ENCODE results near the gene UBR4. TPM values are rescaled to one million over a fixed set of nuclear protein-coding genes. Genes with fewer than 3 reads are reported as not detected.

Gene UBR4
- total and polyA plus RNA-seq, 2 experiments from 2014 or later, result 111 to 230 TPM

DNA sequence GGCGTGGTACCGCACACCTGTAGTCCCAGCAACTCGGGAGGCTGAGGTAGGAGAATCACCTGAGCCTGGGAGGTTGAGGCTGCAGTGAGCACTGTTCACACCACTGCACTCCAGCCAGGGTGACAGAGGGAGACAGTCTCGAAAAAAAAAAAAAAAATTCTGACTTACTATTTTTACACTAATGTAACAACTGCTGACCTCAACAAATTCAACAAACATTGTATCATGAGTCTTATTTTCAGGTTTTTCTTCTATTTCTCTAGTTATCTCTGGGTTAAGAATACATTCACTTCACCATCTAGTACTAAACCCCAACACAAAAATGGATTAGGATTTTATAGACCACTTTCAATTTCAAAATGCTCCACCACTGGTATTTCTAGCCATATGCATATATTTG, 72.9 kb downstream of the UBR4 start:
- Histone ChIP-seq H3K4me3 (no peak overlapping the region), H3K27me3 (ENCODE audit: insufficient read depth) (no peaks in the 10 kb centered on the region), H3K36me3 (ENCODE audit: insufficient read depth) (peaks cover 71% of the 10 kb centered on the region), H3K4me1 (ENCODE audit: insufficient read depth) (no peaks in the 10 kb centered on the region), H3K79me2 (replicated peaks; ENCODE audit: insufficient read depth) (peaks cover 9% of the 10 kb centered on the region), H2AFZ (no peak overlapping the region), H3F3A (replicated peaks; ENCODE audit: low read depth) (no peaks in the 10 kb centered on the region), H3K9me2 (ENCODE audit: insufficient read depth) (no peaks in the 10 kb centered on the region), H3K4me2 (no peak overlapping the region), H3K27ac (ENCODE audit: low read depth) (no peak overlapping the region), H4K20me1 (replicated peaks; ENCODE audit: insufficient read depth) (peaks cover 17% of the 10 kb centered on the region; the same call in 1 of the 2 replicates)
- Mint-ChIP-seq H3K4me3 (no peak overlapping the region), H3K36me3 (ENCODE audit: low read depth) (peaks cover 98% of the 10 kb centered on the region), H3K9me3 (peaks cover 16% of the 10 kb centered on the region; the same call in 2 of the 3 replicates), H3K27me3 (ENCODE audit: insufficient read depth, low read depth, poor library complexity) (peaks cover 2% of the 10 kb centered on the region), H3K4me1 (peaks cover 6% of the 10 kb centered on the region), H3K27ac (no peak overlapping the region)
- DNase-seq (ENCODE audit: low spot score) (no peak), ATAC-seq (no peak)
- no peak for TF ChIP-seq EZH2 (IDR thresholded peaks at IDR 0.05; ENCODE audit: low read depth, unreplicated experiment)
- TF ChIP-seq STAT1 (IDR thresholded peaks at IDR 0.05; ENCODE audit: unreplicated experiment), result no peak
- TF ChIP-seq ZNF331 (CRISPR knock-in tag; IDR thresholded peaks at IDR 0.05; ENCODE audit: low read depth), result no peak
- TF ChIP-seq JUNB (IDR thresholded peaks at IDR 0.05; ENCODE audit: unreplicated experiment), result no peak
- TF ChIP-seq CREB1 (CRISPR knock-in tag; IDR thresholded peaks at IDR 0.05; ENCODE audit: low read depth), result no peak
- TF ChIP-seq, protein P1, sequence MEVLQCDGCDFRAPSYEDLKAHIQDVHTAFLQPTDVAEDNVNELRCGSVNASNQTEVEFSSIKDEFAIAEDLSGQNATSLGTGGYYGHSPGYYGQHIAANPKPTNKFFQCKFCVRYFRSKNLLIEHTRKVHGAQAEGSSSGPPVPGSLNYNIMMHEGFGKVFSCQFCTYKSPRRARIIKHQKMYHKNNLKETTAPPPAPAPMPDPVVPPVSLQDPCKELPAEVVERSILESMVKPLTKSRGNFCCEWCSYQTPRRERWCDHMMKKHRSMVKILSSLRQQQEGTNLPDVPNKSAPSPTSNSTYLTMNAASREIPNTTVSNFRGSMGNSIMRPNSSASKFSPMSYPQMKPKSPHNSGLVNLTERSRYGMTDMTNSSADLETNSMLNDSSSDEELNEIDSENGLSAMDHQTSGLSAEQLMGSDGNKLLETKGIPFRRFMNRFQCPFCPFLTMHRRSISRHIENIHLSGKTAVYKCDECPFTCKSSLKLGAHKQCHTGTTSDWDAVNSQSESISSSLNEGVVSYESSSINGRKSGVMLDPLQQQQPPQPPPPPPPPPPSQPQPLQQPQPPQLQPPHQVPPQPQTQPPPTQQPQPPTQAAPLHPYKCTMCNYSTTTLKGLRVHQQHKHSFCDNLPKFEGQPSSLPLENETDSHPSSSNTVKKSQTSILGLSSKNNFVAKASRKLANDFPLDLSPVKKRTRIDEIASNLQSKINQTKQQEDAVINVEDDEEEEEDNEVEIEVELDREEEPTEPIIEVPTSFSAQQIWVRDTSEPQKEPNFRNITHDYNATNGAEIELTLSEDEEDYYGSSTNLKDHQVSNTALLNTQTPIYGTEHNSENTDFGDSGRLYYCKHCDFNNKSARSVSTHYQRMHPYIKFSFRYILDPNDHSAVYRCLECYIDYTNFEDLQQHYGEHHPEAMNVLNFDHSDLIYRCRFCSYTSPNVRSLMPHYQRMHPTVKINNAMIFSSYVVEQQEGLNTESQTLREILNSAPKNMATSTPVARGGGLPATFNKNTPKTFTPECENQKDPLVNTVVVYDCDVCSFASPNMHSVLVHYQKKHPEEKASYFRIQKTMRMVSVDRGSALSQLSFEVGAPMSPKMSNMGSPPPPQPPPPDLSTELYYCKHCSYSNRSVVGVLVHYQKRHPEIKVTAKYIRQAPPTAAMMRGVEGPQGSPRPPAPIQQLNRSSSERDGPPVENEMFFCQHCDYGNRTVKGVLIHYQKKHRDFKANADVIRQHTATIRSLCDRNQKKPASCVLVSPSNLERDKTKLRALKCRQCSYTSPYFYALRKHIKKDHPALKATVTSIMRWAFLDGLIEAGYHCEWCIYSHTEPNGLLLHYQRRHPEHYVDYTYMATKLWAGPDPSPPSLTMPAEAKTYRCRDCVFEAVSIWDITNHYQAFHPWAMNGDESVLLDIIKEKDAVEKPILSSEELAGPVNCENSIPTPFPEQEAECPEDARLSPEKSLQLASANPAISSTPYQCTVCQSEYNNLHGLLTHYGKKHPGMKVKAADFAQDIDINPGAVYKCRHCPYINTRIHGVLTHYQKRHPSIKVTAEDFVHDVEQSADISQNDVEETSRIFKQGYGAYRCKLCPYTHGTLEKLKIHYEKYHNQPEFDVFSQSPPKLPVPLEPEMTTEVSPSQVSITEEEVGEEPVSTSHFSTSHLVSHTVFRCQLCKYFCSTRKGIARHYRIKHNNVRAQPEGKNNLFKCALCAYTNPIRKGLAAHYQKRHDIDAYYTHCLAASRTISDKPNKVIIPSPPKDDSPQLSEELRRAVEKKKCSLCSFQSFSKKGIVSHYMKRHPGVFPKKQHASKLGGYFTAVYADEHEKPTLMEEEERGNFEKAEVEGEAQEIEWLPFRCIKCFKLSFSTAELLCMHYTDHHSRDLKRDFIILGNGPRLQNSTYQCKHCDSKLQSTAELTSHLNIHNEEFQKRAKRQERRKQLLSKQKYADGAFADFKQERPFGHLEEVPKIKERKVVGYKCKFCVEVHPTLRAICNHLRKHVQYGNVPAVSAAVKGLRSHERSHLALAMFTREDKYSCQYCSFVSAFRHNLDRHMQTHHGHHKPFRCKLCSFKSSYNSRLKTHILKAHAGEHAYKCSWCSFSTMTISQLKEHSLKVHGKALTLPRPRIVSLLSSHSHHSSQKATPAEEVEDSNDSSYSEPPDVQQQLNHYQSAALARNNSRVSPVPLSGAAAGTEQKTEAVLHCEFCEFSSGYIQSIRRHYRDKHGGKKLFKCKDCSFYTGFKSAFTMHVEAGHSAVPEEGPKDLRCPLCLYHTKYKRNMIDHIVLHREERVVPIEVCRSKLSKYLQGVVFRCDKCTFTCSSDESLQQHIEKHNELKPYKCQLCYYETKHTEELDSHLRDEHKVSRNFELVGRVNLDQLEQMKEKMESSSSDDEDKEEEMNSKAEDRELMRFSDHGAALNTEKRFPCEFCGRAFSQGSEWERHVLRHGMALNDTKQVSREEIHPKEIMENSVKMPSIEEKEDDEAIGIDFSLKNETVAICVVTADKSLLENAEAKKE (CRISPR knock-in tag; IDR thresholded peaks at IDR 0.05), result no peak
- TF ChIP-seq, protein P2, sequence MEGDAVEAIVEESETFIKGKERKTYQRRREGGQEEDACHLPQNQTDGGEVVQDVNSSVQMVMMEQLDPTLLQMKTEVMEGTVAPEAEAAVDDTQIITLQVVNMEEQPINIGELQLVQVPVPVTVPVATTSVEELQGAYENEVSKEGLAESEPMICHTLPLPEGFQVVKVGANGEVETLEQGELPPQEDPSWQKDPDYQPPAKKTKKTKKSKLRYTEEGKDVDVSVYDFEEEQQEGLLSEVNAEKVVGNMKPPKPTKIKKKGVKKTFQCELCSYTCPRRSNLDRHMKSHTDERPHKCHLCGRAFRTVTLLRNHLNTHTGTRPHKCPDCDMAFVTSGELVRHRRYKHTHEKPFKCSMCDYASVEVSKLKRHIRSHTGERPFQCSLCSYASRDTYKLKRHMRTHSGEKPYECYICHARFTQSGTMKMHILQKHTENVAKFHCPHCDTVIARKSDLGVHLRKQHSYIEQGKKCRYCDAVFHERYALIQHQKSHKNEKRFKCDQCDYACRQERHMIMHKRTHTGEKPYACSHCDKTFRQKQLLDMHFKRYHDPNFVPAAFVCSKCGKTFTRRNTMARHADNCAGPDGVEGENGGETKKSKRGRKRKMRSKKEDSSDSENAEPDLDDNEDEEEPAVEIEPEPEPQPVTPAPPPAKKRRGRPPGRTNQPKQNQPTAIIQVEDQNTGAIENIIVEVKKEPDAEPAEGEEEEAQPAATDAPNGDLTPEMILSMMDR (conservative IDR thresholded peaks at IDR 0.05; ENCODE audit: low read depth in 2 of 2), result no peak
- TF ChIP-seq, protein P3, sequence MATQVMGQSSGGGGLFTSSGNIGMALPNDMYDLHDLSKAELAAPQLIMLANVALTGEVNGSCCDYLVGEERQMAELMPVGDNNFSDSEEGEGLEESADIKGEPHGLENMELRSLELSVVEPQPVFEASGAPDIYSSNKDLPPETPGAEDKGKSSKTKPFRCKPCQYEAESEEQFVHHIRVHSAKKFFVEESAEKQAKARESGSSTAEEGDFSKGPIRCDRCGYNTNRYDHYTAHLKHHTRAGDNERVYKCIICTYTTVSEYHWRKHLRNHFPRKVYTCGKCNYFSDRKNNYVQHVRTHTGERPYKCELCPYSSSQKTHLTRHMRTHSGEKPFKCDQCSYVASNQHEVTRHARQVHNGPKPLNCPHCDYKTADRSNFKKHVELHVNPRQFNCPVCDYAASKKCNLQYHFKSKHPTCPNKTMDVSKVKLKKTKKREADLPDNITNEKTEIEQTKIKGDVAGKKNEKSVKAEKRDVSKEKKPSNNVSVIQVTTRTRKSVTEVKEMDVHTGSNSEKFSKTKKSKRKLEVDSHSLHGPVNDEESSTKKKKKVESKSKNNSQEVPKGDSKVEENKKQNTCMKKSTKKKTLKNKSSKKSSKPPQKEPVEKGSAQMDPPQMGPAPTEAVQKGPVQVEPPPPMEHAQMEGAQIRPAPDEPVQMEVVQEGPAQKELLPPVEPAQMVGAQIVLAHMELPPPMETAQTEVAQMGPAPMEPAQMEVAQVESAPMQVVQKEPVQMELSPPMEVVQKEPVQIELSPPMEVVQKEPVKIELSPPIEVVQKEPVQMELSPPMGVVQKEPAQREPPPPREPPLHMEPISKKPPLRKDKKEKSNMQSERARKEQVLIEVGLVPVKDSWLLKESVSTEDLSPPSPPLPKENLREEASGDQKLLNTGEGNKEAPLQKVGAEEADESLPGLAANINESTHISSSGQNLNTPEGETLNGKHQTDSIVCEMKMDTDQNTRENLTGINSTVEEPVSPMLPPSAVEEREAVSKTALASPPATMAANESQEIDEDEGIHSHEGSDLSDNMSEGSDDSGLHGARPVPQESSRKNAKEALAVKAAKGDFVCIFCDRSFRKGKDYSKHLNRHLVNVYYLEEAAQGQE (IDR thresholded peaks at IDR 0.05; ENCODE audit: unreplicated experiment), result no peak
- TF ChIP-seq ZNF114 (CRISPR knock-in tag; IDR thresholded peaks at IDR 0.05), result no peak
- TF ChIP-seq NANOG (IDR thresholded peaks at IDR 0.05; ENCODE audit: borderline replicate concordance), result no peak
- no peak for TF ChIP-seq POLR2AphosphoS5 (IDR thresholded peaks at IDR 0.05; ENCODE audit: low read depth)
- TF ChIP-seq, protein P4, sequence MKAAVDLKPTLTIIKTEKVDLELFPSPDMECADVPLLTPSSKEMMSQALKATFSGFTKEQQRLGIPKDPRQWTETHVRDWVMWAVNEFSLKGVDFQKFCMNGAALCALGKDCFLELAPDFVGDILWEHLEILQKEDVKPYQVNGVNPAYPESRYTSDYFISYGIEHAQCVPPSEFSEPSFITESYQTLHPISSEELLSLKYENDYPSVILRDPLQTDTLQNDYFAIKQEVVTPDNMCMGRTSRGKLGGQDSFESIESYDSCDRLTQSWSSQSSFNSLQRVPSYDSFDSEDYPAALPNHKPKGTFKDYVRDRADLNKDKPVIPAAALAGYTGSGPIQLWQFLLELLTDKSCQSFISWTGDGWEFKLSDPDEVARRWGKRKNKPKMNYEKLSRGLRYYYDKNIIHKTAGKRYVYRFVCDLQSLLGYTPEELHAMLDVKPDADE (IDR thresholded peaks at IDR 0.05), result no peak
- no peak for TF ChIP-seq EZH2phosphoT487 (IDR thresholded peaks at IDR 0.05; ENCODE audit: unreplicated experiment)

All from GM23338 (cell line).